Body of pancreas (tissue), 4 donors: ENCODE measurements around the gene FARS2.

ENCODE experiments used
- POLR2A ChIP-seq, 3 donors: fragments of 450-650 bp; IDR thresholded peaks; one replicate each; pipeline ENCODE4 v1.6.1; 2016; ENCODE audit warnings: antibody characterized with exemption in 3 of 3, mild to moderate bottlenecking in 2 of 3
- TF ChIP-seq, protein P1 (sequence below), 7 experiments: fragments of 450-650 bp in 4 of 7; fragments of 200-600 bp in 3 of 7; sonication (generic) in 3 of 7; IDR thresholded peaks; one replicate each; pipeline ENCODE4 v1.5.1; 2016 to 2019; ENCODE audit warnings: antibody characterized with exemption in 7 of 7

DNA sequence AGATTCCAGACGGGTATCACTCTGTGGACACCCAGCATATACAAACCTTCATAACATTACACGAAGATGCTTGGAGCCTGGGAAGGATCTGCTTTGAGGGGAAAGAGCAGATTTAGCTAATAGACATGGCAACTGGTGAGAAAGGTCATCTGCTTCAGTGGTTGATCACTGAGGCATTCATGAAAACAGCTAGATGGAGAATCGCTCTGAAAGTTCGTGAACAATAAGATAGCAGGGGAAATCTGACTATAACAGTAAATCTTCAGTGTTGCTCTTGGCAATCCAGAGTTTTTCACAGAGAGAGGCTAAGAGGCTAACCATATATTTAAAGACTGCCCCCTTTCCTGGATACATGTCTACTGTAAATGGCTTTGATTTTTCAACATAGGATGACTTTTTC, 245.3 kb downstream of the FARS2 start:
- TF ChIP-seq, protein P1, sequence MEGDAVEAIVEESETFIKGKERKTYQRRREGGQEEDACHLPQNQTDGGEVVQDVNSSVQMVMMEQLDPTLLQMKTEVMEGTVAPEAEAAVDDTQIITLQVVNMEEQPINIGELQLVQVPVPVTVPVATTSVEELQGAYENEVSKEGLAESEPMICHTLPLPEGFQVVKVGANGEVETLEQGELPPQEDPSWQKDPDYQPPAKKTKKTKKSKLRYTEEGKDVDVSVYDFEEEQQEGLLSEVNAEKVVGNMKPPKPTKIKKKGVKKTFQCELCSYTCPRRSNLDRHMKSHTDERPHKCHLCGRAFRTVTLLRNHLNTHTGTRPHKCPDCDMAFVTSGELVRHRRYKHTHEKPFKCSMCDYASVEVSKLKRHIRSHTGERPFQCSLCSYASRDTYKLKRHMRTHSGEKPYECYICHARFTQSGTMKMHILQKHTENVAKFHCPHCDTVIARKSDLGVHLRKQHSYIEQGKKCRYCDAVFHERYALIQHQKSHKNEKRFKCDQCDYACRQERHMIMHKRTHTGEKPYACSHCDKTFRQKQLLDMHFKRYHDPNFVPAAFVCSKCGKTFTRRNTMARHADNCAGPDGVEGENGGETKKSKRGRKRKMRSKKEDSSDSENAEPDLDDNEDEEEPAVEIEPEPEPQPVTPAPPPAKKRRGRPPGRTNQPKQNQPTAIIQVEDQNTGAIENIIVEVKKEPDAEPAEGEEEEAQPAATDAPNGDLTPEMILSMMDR (IDR thresholded peaks at IDR 0.05), result no peak
- TF ChIP-seq POLR2A (IDR thresholded peaks at IDR 0.05), result no peak
